ENCODE data around the gene PLEKHM1. TPM values are rescaled to one million over a fixed set of nuclear protein-coding genes. Genes with fewer than 3 reads are reported as not detected.
"Not testable (repeated sequence)": the region's sequence is repeated elsewhere in the genome, so short reads cannot be mapped to it uniquely, and the experiment has no call there.

PLEKHM1 gene
- 52.0 and 54.8 TPM in 2 replicates for total RNA-seq
- polyA plus RNA-seq, result 29.7 and 36.5 TPM in 2 replicates
- polyA plus RNA-seq (2011; cell fraction: cytosol; rRNA removed), result 17.4 and 22.1 TPM in 2 replicates
- 33.9 and 50.4 TPM in 2 replicates for polyA plus RNA-seq (2011; cell fraction: nucleus; rRNA removed)
- 36.4 and 43.4 TPM in 2 replicates for polyA plus RNA-seq (2012)
- 84.5 and 99.4 TPM in 2 replicates for polyA minus RNA-seq
- polyA minus RNA-seq (2011; cell fraction: cytosol; rRNA and poly(A)+ RNA removed), result 17.5 TPM
- 43.8 and 46.4 TPM in 2 replicates for polyA minus RNA-seq (2011; cell fraction: nucleus; rRNA and poly(A)+ RNA removed)
- Bru-seq, nascent RNA, result percentile 69 among the genes with signal in this experiment
- BruChase-seq, experiment 1, labeled RNA remaining after a 6-hour chase, result percentile 82 among the genes with signal in this experiment
- percentile 79 among the genes with signal in this experiment for BruChase-seq, experiment 2, labeled RNA remaining after a 2-hour chase
- long read RNA-seq, full-length matches to known transcripts, result 5 of 21 reads
- long read RNA-seq, partial matches to known transcripts, result 6 of 21 reads
- long read RNA-seq, other reads (novel, unspliced or antisense), result 10 of 21 reads

- H3K27me3 ChIP-seq (ENCODE audit: control insufficient read depth in 2 of 2, insufficient read depth in 2 of 2, low read length in 2 of 2); H4K20me1 ChIP-seq (replicated peaks; ENCODE audit: control insufficient read depth, extremely low read depth, insufficient read depth, low read length); H3K9me1 ChIP-seq (replicated peaks; ENCODE audit: control insufficient read depth, extremely low read depth, insufficient read depth, low read length); H3K9me3 ChIP-seq (replicated peaks; ENCODE audit: control insufficient read depth, insufficient read depth, low read length); POLR2A ChIA-PET; intact Hi-C loops (cut with micrococcal nuclease); H3K36me3 ChIP-seq (ENCODE audit: control insufficient read depth in 2 of 2, extremely low read depth in 1 of 2, insufficient read depth in 2 of 2, low read length in 2 of 2); dilution Hi-C loops (cut with MboI; ENCODE audit: extremely low pct_ligation_motif_present, low sequenced_read_pairs): not testable (repeated sequence)
- peaks cover 12% of the 10 kb centered on the region for H3K79me2 ChIP-seq (ENCODE audit: control insufficient read depth, insufficient read depth, low read length)
- CTCF ChIA-PET, result interaction anchor here (0.6 kb wide), 1 partner anchor 56 kb away, joined by 3 read pairs; no protein-coding TSS in a partner anchor
- peaks cover 15% of the 10 kb centered on the region for H3K4me1 ChIP-seq (ENCODE audit: control insufficient read depth, extremely low read depth, insufficient read depth, low read length)
- peak within 1 kb of the TSS; percentile 80 for H3K27ac ChIP-seq (ENCODE audit: insufficient read depth, low read depth, low read length)
- FAIRE-seq (peak; percentile 98), DNase-seq (ENCODE audit: low read depth, low spot score) (peak; percentile 80)
- BruUV-seq (replicated peaks), result TSS peak; percentile 74
- peak within 1 kb of the TSS; percentile 81 for H3K4me2 ChIP-seq (ENCODE audit: insufficient read depth, low read length)
- H3K4me3 ChIP-seq (replicated peaks in 1 of 3; ENCODE audit: insufficient read depth in 1 of 3, low read depth in 1 of 3, low read length in 3 of 3), result peak within 1 kb of the TSS; percentile 45 to 82 (median 66)
- TF ChIP-seq POLR2AphosphoS5 (IDR thresholded peaks at IDR 0.05; ENCODE audit: insufficient read depth, low read depth, low read length) (peak; percentile 22), POLR2A (IDR thresholded peaks at IDR 0.05; ENCODE audit: low read depth, low read length) (peak; percentile 43)
- H2AFZ ChIP-seq (ENCODE audit: low read depth, low read length), result peak within 1 kb of the TSS; percentile 54
- H3K9ac ChIP-seq (replicated peaks; ENCODE audit: extremely low read depth, insufficient read depth, low read length), result peak within 1 kb of the TSS; percentile 31
These were observed at the start of gene PLEKHM1 for GRCh38 chr17:45490615-45491433. Gene PLEKHM1, minus strand, starts transcription at chr17:45490721. Its CDS starts 8,237 bp downstream, at chr17:45482484.

- H3K27me3 ChIP-seq (ENCODE audit: control insufficient read depth in 2 of 2, insufficient read depth in 2 of 2, low read length in 2 of 2); H3K4me2 ChIP-seq (ENCODE audit: insufficient read depth, low read length); dilution Hi-C loops (cut with MboI; ENCODE audit: extremely low pct_ligation_motif_present, low sequenced_read_pairs); H3K36me3 ChIP-seq (ENCODE audit: control insufficient read depth in 2 of 2, extremely low read depth in 1 of 2, insufficient read depth in 2 of 2, low read length in 2 of 2); CTCF ChIA-PET; POLR2A ChIA-PET; FAIRE-seq; DNase-seq (ENCODE audit: low read depth, low spot score); H2AFZ ChIP-seq (ENCODE audit: low read depth, low read length); H3K9ac ChIP-seq (replicated peaks; ENCODE audit: extremely low read depth, insufficient read depth, low read length); H3K4me1 ChIP-seq (ENCODE audit: control insufficient read depth, extremely low read depth, insufficient read depth, low read length); H3K9me1 ChIP-seq (replicated peaks; ENCODE audit: control insufficient read depth, extremely low read depth, insufficient read depth, low read length); H3K9me3 ChIP-seq (replicated peaks; ENCODE audit: control insufficient read depth, insufficient read depth, low read length); H3K4me3 ChIP-seq (replicated peaks in 1 of 3; ENCODE audit: insufficient read depth in 1 of 3, low read depth in 1 of 3, low read length in 3 of 3); H4K20me1 ChIP-seq (replicated peaks; ENCODE audit: control insufficient read depth, extremely low read depth, insufficient read depth, low read length); BruUV-seq (replicated peaks); H3K79me2 ChIP-seq (ENCODE audit: control insufficient read depth, insufficient read depth, low read length); H3K27ac ChIP-seq (ENCODE audit: insufficient read depth, low read depth, low read length); intact Hi-C loops (cut with micrococcal nuclease): not testable (repeated sequence)
These were observed 47.6 kb upstream of the PLEKHM1 start for GRCh38 chr17:45538168-45538567.

DNA sequence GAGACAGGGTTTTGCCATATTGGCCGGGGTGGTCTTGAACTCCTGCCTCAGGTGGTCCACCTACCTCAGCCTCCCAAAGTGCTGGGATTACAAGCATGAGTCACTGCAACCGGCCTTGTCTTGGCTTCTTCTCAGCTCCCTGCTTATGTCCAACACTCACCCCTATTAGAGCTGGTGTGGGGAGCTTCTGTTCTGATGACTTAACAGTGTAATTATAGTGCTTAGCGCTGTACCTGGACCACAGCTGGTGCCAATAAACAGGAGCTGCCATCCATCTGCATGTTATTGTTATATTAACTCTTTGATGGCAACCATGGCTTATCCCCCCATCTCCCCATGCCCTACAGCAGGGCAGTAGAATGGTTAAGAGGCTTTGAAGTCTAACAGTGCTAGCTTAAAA lies 15.6 kb upstream of the PLEKHM1 start:
- H3K9ac ChIP-seq (replicated peaks; ENCODE audit: extremely low read depth, insufficient read depth, low read length); FAIRE-seq; H3K79me2 ChIP-seq (ENCODE audit: control insufficient read depth, insufficient read depth, low read length); H2AFZ ChIP-seq (ENCODE audit: low read depth, low read length); DNase-seq (ENCODE audit: low read depth, low spot score); H4K20me1 ChIP-seq (replicated peaks; ENCODE audit: control insufficient read depth, extremely low read depth, insufficient read depth, low read length); H3K4me2 ChIP-seq (ENCODE audit: insufficient read depth, low read length); H3K9me1 ChIP-seq (replicated peaks; ENCODE audit: control insufficient read depth, extremely low read depth, insufficient read depth, low read length); H3K9me3 ChIP-seq (replicated peaks; ENCODE audit: control insufficient read depth, insufficient read depth, low read length); H3K4me3 ChIP-seq (replicated peaks in 1 of 3; ENCODE audit: insufficient read depth in 1 of 3, low read depth in 1 of 3, low read length in 3 of 3); dilution Hi-C loops (cut with MboI; ENCODE audit: extremely low pct_ligation_motif_present, low sequenced_read_pairs); intact Hi-C loops (cut with micrococcal nuclease); POLR2A ChIA-PET; H3K36me3 ChIP-seq (ENCODE audit: control insufficient read depth in 2 of 2, extremely low read depth in 1 of 2, insufficient read depth in 2 of 2, low read length in 2 of 2); H3K27ac ChIP-seq (ENCODE audit: insufficient read depth, low read depth, low read length); BruUV-seq (replicated peaks); H3K27me3 ChIP-seq (ENCODE audit: control insufficient read depth in 2 of 2, insufficient read depth in 2 of 2, low read length in 2 of 2); H3K4me1 ChIP-seq (ENCODE audit: control insufficient read depth, extremely low read depth, insufficient read depth, low read length): not testable (repeated sequence)
- CTCF ChIA-PET, result interaction anchor here (0.6 kb wide), 1 partner anchor 586 kb away, joined by 3 read pairs; no protein-coding TSS in a partner anchor

Data from endothelial cell of umbilical vein (primary cell).